ENCODE results near the gene CRY1. TPM values are rescaled to one million over a fixed set of nuclear protein-coding genes. Genes with fewer than 3 reads are reported as not detected.

The CRY1 gene
- total RNA-seq, 1 donor from 2014 or later: 20.6 TPM

DNA sequence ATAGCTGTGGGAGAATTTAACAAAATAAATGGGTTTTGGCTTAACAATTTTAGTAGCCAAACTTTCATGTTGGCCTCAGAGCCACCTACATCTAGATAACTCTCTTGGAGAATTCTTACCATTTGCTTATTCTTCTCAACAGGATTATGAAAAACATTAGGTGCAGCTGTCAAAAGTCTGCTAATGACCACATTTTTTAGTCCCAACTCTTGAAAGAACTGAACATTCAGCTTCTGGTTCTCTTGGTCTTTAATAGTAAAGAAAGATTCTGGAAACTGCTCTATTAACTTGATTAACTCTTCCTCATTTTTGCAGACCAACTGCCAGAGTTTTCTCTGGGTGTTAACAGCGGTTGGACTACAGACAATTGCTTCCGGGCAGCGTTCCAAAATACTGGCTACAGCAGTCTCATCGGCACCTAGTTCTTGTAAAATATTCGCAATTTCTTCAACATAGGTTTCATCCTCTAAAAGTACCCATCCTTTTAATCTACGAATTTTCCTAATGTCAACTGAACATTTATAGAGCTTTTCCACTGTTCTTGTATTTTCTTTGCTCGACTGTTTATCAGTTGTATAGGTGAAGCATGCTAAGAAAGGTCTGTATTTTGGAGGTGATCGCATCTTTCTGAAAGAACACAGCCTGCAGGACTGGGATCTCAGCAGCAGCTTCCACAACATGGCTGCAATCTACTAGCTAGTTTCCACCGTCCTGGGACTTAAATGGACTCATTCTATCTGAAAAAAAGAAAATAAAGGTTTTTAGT is 115.1 kb downstream of the CRY1 start:
- Histone ChIP-seq H3K4me3 (ENCODE audit: low read depth, low read length) (no peak overlapping the region), H3K36me3 (ENCODE audit: control insufficient read depth, insufficient read depth, low read length) (no peaks in the 10 kb centered on the region), H3K27me3 (ENCODE audit: control insufficient read depth, insufficient read depth, low read length) (no peaks in the 10 kb centered on the region)
- DNase-seq (ENCODE audit: low read depth): no peak
- TF ChIP-seq CTCF (IDR thresholded peaks at IDR 0.05; ENCODE audit: insufficient read depth, low read length, poor library complexity, severe bottlenecking): no peak

DNA sequence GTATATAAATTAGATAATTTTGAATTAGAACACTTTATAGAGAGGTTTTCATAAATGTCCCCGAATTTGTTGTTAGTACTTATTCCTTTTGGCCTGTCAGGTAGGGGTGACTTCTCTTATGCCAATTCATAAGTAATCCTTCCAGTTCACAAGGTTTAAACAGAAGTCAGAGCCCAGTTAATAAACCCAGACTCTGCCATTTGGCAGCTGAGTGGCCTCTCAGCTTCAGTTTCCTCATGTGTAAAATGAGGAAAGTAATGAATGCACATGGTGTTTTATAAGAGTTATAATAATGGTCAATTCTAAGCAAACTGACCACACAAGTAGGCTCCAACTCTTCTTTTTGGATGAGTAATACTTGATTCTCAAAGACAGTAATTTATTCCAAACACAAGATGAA is 116.7 kb downstream of the CRY1 start:
- no peak for DNase-seq (ENCODE audit: low read depth)
- Histone ChIP-seq H3K4me3 (ENCODE audit: low read depth, low read length) (no peak overlapping the region), H3K27me3 (ENCODE audit: control insufficient read depth, insufficient read depth, low read length) (no peaks in the 10 kb centered on the region), H3K36me3 (ENCODE audit: control insufficient read depth, insufficient read depth, low read length) (no peaks in the 10 kb centered on the region)
- TF ChIP-seq CTCF (IDR thresholded peaks at IDR 0.05; ENCODE audit: insufficient read depth, low read length, poor library complexity, severe bottlenecking): no peak

- Histone ChIP-seq H3K27me3 (ENCODE audit: control insufficient read depth, insufficient read depth, low read length) (no peaks in the 10 kb centered on the region), H3K36me3 (ENCODE audit: control insufficient read depth, insufficient read depth, low read length) (peaks cover 1% of the 10 kb centered on the region), H3K4me3 (ENCODE audit: low read depth, low read length) (no peak overlapping the region)
- TF ChIP-seq CTCF (IDR thresholded peaks at IDR 0.05; ENCODE audit: insufficient read depth, low read length, poor library complexity, severe bottlenecking): no peak
- DNase-seq (ENCODE audit: low read depth): no peak
Observed at GRCh38 chr12:106975993-106976658, 117.2 kb downstream of the CRY1 start.

DNA sequence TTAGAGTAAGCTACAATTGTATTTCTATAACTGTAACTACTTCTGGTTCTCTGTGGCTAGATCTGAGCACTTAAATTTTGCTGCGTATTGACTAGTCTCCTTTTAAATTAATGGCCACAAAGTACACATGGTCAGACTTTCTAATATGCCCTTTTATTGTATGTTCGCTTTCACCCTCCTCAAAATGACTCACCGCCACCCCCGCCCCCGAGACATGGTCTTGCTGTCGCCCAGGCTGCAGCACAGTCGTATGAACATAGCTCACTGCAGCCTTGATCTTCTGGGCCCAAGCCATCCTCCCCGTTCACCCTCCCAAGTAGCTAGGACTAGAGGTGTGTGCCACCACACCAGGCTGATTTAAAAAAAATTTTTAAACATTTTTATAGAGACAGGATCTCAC is 118.3 kb downstream of the CRY1 start:
- Histone ChIP-seq H3K27me3 (ENCODE audit: control insufficient read depth, insufficient read depth, low read length) (no peaks in the 10 kb centered on the region), H3K4me3 (ENCODE audit: low read depth, low read length) (no peak overlapping the region), H3K36me3 (ENCODE audit: control insufficient read depth, insufficient read depth, low read length) (peaks cover 1% of the 10 kb centered on the region)

DNA sequence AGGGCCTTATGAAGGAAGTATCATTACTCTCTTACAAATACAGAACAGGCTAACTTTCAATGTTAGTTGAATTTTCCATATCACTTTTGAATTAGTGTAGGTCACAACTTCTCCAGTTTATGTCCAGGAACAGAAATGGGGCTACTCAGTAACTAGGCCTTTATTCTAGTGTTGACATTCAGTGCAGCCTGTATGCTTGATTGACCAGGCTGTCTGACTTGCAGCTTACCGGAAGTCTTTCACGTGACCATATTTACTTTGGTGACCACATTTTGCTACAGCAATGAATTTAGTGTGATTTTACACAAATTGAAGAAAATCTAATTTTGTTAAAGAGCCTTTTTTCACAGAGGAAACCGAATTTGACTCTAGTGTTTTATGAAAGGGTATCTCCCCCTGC is 118.8 kb downstream of the CRY1 start:
- Histone ChIP-seq H3K4me3 (ENCODE audit: low read depth, low read length) (no peak overlapping the region), H3K27me3 (ENCODE audit: control insufficient read depth, insufficient read depth, low read length) (no peaks in the 10 kb centered on the region), H3K36me3 (ENCODE audit: control insufficient read depth, insufficient read depth, low read length) (peaks cover 1% of the 10 kb centered on the region)
- no peak for TF ChIP-seq CTCF (IDR thresholded peaks at IDR 0.05; ENCODE audit: insufficient read depth, low read length, poor library complexity, severe bottlenecking)
- DNase-seq (ENCODE audit: low read depth): peak; percentile 58

More for the DNA sequence above, 118.3 kb downstream of the CRY1 start:
- TF ChIP-seq CTCF (IDR thresholded peaks at IDR 0.05; ENCODE audit: insufficient read depth, low read length, poor library complexity, severe bottlenecking): no peak
- DNase-seq (ENCODE audit: low read depth): no peak
